Endodermal cell (in vitro differentiated cells): ENCODE data around the gene UQCC2. TPM values are rescaled to one million over a fixed set of nuclear protein-coding genes. Genes with fewer than 3 reads are reported as not detected.

Source experiments
- DNase-seq: peaks from one replicate; pipeline ENCODE4 v3.0.0-alpha.2; 2017
- H3K27ac ChIP-seq: 2 replicates; pipeline ENCODE4 v1.5.1; 2013; ENCODE audit warnings: mild to moderate bottlenecking, low read depth, low read length, moderate library complexity
- H3K27me3 ChIP-seq: 2 replicates; pipeline ENCODE4 v1.6.1; 2013; ENCODE audit warnings: mild to moderate bottlenecking, low read length, moderate library complexity; ENCODE audit not compliant: insufficient read depth, control insufficient read depth, poor library complexity, severe bottlenecking
- H3K36me3 ChIP-seq: 2 replicates; pipeline ENCODE4 v1.7.0; 2013; ENCODE audit warnings: mild to moderate bottlenecking, low read length, moderate library complexity; ENCODE audit not compliant: control insufficient read depth, insufficient read depth
- H3K4me1 ChIP-seq: one replicate; pipeline ENCODE4 v1.7.0; 2013; ENCODE audit warnings: low read length; ENCODE audit not compliant: control insufficient read depth, insufficient read depth
- H3K4me3 ChIP-seq: 2 replicates; pipeline ENCODE4 v1.5.1; 2013; ENCODE audit warnings: mild to moderate bottlenecking, low read length, moderate library complexity
- H3K9ac ChIP-seq: 2 replicates; pipeline ENCODE4 v1.6.1; 2013; ENCODE audit warnings: mild to moderate bottlenecking, low read length, moderate library complexity; ENCODE audit not compliant: poor library complexity, severe bottlenecking; ENCODE audit errors: extremely low read depth
- H3K9me3 ChIP-seq: 2 replicates; pipeline ENCODE4 v1.6.1; 2013; ENCODE audit warnings: mild to moderate bottlenecking, low read length, moderate library complexity; ENCODE audit not compliant: control insufficient read depth
- H3K27ac Mint-ChIP-seq: 2 replicates; pipeline ENCODE4 v1.8.0; 2020; ENCODE audit warnings: mixed read lengths
- H3K27me3 Mint-ChIP-seq: 2 replicates; pipeline ENCODE4 v1.8.0; 2021; ENCODE audit warnings: mild to moderate bottlenecking, mixed read lengths; ENCODE audit not compliant: insufficient read depth
- H3K36me3 Mint-ChIP-seq: 2 replicates; pipeline ENCODE4 v1.8.0; 2020; ENCODE audit warnings: low read depth, mixed read lengths
- H3K4me1 Mint-ChIP-seq: 2 replicates; pipeline ENCODE4 v1.8.0; 2020; ENCODE audit warnings: mixed read lengths
- H3K4me3 Mint-ChIP-seq: 2 replicates; pipeline ENCODE4 v1.8.0; 2020; ENCODE audit warnings: mild to moderate bottlenecking, moderate library complexity, mixed read lengths
- H3K9me3 Mint-ChIP-seq: 2 replicates; pipeline ENCODE4 v1.8.0; 2020; ENCODE audit warnings: mild to moderate bottlenecking, mixed read lengths
- WGBS, 2 experiments: methylation state at CpG; one replicate each; pipeline versions ENCODE4 v1.1.5 to v1.1.7; 2013; ENCODE audit warnings: missing lambda C conversion rate in 2 of 2, mixed read lengths in 1 of 2; ENCODE audit not compliant: insufficient coverage in 1 of 2, insufficient read length in 1 of 2; 5-methylcytosine and 5-hydroxymethylcytosine counted together
- total RNA-seq, 2 donors: library from RNA; stranded (reverse); fragmentation: NEBNext Ultra II Directional in 1 of 2; extraction: Animal tissue kit (Norgen Biotek cat#: 25700) in 1 of 2; gene quantifications; 2 replicates in 1 of 2; 3 replicates in 1 of 2; pipeline ENCODE4 v1.2.1, GENCODE V29; 2021
- TF ChIP-seq, protein P1 (sequence below): fragments of 200-600 bp; sonication (generic); conservative IDR thresholded peaks from 2 replicates; pipeline ENCODE4 v1.5.0; 2021; ENCODE audit warnings: antibody characterized with exemption, mild to moderate bottlenecking

UQCC2 gene
- total RNA-seq, 2 donors from 2014 or later: 120 to 174 TPM

DNA sequence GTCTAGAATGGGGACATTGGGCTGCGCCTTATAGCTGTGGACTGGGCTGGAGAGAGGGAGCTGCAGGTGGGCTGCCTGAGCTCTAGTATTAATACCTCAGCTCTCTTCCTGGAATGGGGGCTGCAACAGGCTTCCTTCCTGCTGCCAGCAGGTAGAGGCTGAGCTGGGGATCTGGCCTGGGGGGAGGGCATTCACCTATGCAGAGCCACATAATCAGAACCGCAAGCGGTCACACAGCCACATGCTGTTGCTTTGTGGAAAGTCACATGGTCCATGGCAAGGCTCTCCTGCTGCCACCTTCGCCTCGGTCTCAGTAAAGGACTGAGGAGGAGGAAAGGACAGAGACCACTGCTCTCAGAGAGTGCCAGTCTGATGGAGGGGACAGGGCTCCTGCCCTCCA is 54.7 kb downstream of the UQCC2 start:
- Histone ChIP-seq H3K27me3 (no peaks in the 10 kb centered on the region), H3K4me3 (no peak overlapping the region), H3K9ac (no peak overlapping the region), H3K27ac (no peak overlapping the region), H3K4me1 (no peaks in the 10 kb centered on the region), H3K9me3 (no peaks in the 10 kb centered on the region), H3K36me3 (no peaks in the 10 kb centered on the region)
- TF ChIP-seq, protein P1, sequence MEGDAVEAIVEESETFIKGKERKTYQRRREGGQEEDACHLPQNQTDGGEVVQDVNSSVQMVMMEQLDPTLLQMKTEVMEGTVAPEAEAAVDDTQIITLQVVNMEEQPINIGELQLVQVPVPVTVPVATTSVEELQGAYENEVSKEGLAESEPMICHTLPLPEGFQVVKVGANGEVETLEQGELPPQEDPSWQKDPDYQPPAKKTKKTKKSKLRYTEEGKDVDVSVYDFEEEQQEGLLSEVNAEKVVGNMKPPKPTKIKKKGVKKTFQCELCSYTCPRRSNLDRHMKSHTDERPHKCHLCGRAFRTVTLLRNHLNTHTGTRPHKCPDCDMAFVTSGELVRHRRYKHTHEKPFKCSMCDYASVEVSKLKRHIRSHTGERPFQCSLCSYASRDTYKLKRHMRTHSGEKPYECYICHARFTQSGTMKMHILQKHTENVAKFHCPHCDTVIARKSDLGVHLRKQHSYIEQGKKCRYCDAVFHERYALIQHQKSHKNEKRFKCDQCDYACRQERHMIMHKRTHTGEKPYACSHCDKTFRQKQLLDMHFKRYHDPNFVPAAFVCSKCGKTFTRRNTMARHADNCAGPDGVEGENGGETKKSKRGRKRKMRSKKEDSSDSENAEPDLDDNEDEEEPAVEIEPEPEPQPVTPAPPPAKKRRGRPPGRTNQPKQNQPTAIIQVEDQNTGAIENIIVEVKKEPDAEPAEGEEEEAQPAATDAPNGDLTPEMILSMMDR: no peak
- H3K4me3 Mint-ChIP-seq: no peak overlapping the region
- DNase-seq: peak; percentile 61
- peaks cover 5% of the 10 kb centered on the region for H3K4me1 Mint-ChIP-seq
- no peaks in the 10 kb centered on the region for H3K36me3 Mint-ChIP-seq
- WGBS, 2 experiments: 80 to 82% methylated on average over 2 to 5 of the region's 5 CpGs
- no peaks in the 10 kb centered on the region for H3K27me3 Mint-ChIP-seq
- peak overlapping the region; percentile 61 for H3K27ac Mint-ChIP-seq
- no peaks in the 10 kb centered on the region for H3K9me3 Mint-ChIP-seq

DNA sequence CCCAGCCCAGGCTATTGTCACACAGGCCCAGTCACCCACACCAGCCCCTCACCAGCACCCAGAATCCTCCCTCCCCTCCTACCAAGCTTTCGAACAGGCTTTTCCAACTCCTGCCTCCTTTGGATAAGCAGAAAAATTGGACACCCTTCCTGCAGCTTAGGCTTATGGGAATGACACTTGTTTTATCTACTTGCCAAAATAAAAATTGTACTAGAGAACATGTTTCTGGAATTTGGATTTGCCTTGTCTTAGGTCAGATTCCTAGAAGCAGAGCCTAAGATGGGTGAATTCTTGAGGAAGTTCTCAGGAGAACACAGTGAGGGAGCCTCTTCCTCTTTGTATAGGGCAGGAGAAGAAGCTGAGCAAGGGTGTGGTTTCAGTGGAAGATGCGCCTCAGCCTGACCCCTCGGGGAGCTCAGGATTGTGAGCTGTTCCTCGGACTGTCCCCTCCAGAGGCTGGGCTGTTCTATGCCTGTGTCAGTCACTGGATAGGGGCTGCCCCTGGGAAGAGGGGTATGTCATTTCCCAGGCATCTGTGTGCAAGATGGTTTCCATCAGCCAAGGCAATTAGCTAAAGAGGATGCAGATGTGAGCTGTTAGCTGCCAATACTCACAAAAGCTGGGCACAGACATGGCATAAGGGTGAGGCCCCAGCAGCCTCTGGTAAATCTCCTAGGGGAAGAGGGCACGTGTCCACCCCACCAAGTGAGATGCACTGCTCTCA is 56.5 kb downstream of the UQCC2 start:
- Histone ChIP-seq H3K9me3 (no peaks in the 10 kb centered on the region), H3K4me1 (no peaks in the 10 kb centered on the region), H3K27ac (no peak overlapping the region), H3K27me3 (no peaks in the 10 kb centered on the region), H3K36me3 (no peaks in the 10 kb centered on the region), H3K9ac (no peak overlapping the region), H3K4me3 (no peak overlapping the region)
- Mint-ChIP-seq H3K4me3 (no peak overlapping the region), H3K27ac (no peak overlapping the region), H3K36me3 (peaks cover 1% of the 10 kb centered on the region), H3K27me3 (no peaks in the 10 kb centered on the region), H3K4me1 (peaks cover 5% of the 10 kb centered on the region), H3K9me3 (no peaks in the 10 kb centered on the region)
- DNase-seq: no peak
- 90% methylated on average over 3 to 5 of the region's 5 CpGs for WGBS, 2 experiments
- TF ChIP-seq, protein P1: no peak

DNA sequence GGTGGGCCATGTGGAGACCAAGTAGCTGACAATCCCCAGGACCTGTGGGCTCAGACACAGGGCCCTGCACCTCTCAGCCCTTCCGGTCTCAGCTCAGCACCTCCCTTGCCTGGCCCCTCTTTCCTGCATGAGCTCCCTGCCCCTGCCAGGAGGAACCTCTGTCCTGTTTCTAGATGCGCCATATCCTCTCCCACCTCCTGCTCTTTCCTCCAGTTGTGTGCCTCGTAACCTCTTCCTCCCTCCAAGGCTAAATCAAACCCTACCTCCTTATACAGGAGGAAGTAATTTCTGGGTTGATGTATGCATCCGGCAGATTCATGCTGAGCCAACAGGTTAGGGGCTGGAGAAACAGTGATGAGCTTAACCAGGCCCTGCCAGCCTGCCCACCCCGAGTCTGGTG is 59.5 kb downstream of the UQCC2 start:
- Histone ChIP-seq H3K9me3 (no peaks in the 10 kb centered on the region), H3K4me1 (no peaks in the 10 kb centered on the region), H3K9ac (no peak overlapping the region), H3K27ac (no peak overlapping the region), H3K4me3 (no peak overlapping the region), H3K36me3 (no peaks in the 10 kb centered on the region), H3K27me3 (no peaks in the 10 kb centered on the region)
- 89 to 94% methylated on average over 3 to 5 of the region's 5 CpGs for WGBS, 2 experiments
- TF ChIP-seq, protein P1: no peak
- H3K36me3 Mint-ChIP-seq: peaks cover 5% of the 10 kb centered on the region
- no peaks in the 10 kb centered on the region for H3K9me3 Mint-ChIP-seq
- H3K27ac Mint-ChIP-seq: peak overlapping the region; percentile 66
- DNase-seq: no peak
- H3K27me3 Mint-ChIP-seq: no peaks in the 10 kb centered on the region
- H3K4me3 Mint-ChIP-seq: no peak overlapping the region
- peaks cover 3% of the 10 kb centered on the region for H3K4me1 Mint-ChIP-seq
